ENCODE data around the gene MGAT4B. TPM values are rescaled to one million over a fixed set of nuclear protein-coding genes. Genes with fewer than 3 reads are reported as not detected.

MGAT4B gene
- total and polyA plus RNA-seq, 2 of the 13 experiments (the other 11 are each of a cell fraction or from before 2014, with no cell fraction given): 93.5 to 130 TPM

DNA sequence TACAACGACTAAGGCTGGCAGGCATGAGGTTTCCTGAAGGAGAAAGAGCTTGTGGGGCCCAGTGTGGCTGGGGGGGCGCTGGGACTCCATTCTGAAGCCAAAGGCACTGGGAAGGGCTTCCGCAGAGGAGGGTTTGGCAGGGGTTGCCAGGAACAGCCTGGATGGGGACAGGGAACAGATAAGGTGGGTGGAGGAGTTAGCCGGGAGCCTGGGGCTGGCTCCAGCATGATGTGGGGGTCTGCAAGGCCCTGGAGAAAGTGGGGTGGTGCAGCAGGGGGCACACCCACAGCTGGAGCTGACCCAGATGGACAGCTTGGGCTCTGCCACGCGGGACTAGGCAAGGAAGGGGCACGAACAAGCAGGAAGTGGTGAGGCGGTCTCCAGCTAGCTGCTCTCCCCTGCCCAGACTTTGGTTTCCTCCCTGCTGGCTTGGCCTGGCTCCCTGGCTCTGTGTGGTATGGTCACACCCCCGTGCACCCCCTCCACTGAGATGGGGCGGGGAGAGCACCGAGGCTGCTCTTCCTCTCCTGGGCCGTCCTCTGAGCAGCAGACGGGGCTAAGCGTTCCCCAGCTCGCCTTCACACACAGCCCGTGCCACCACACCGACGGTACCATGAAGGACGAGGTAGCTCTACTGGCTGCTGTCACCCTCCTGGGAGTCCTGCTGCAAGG lies 13.1 kb downstream of the MGAT4B start, which contains the start of gene LTC4S (continued):
- TF ChIP-seq ZNF101 (CRISPR knock-in tag; IDR thresholded peaks at IDR 0.05; ENCODE audit: borderline replicate concordance, low read depth) (no peak), MAFG (CRISPR knock-in tag; IDR thresholded peaks at IDR 0.05) (no peak), ZNF570 (CRISPR knock-in tag; IDR thresholded peaks at IDR 0.05; ENCODE audit: borderline replicate concordance) (no peak), SIX1 (CRISPR knock-in tag; IDR thresholded peaks at IDR 0.05; ENCODE audit: borderline replicate concordance) (no peak)

DNA sequence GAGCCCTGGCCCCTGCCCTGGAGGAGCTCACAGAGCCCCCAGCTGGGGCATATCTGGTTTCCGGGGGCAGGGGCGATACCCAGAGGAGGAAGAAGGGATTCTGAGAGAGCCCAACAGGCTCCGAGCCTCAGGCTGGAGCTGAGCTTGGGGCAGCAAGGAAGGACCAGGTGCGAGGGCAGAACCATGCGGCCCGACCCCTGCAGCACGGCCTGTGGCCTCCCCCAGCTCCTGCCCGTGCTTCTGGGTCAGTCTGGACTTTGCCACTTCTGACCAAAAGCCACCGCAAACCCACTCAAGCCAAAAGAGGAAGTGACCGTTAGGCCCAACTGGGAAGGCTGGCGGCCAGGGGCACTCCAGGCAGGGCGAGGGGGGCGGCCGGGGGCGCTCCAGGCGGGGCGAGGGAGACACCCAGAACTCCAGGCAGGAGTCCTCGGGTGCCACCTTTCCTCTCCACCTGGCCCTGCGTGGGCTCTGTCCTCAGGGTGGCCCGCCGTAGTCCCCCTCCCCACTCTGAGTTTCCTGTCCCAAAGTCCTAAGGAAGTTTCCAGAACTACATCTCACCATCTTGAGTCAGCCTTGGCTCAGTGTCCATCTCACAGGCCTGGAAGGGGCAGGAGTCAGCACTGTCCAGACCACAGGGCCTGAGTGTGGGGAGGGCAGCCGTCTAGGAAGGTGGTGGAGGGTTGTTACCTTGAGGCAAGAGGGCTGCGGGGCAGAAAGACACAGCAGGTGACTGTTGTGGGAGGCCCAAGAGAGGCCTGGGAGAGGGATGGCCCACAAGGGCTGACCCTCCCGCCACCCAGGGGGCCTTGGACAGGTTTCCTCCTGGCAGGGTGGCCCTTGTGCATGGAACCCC lies 13.8 kb downstream of the MGAT4B start:
- DNase-seq (ENCODE audit: low spot score): no peak
- no TSS peak for BruUV-seq (replicated peaks)
- Histone ChIP-seq H2AFZ (ENCODE audit: low read length) (no peak overlapping the region), H3K4me2 (ENCODE audit: low read depth, low read length) (peak overlapping the region; percentile 10; the same call in 1 of the 2 replicates), H3K79me2 (ENCODE audit: insufficient read depth, low read length) (no peaks in the 10 kb centered on the region), H3K4me3 (replicated peaks in 1 of 3; ENCODE audit: insufficient read depth in 1 of 3, low read depth in 2 of 3, low read length in 3 of 3) (no peak overlapping the region), H3K4me1 (ENCODE audit: insufficient read depth, low read length) (peaks cover 48% of the 10 kb centered on the region), H3K36me3 (replicated peaks in 1 of 2; ENCODE audit: control insufficient read depth in 1 of 2, insufficient read depth in 2 of 2, low read length in 2 of 2) (peaks cover under 1 to 1% of the 10 kb centered on the region in 2 experiments; a peak in 2 of 5 replicates), H3K27me3 (ENCODE audit: control insufficient read depth in 1 of 2, insufficient read depth in 2 of 2, low read length in 2 of 2) (no peaks in the 10 kb centered on the region), H3K27ac (ENCODE audit: extremely low read length, insufficient read depth, low read length) (no peak overlapping the region), H4K20me1 (ENCODE audit: insufficient read depth, low read length) (no peaks in the 10 kb centered on the region), H3K9ac (ENCODE audit: insufficient read depth, low read depth, low read length) (no peak overlapping the region), H3K9me3 (ENCODE audit: low read length) (no peaks in the 10 kb centered on the region)
- in situ Hi-C loops (cut with HindIII; ENCODE audit: extremely low pct_ligation_motif_present, low pct_unique_long_range_greater_than_20kb) (no loop called here), intact Hi-C loops (cut with micrococcal nuclease; ENCODE audit: unreplicated experiment) (no loop called here)
- ATAC-seq: no peak
- 59% methylated on average over 17 of the region's 24 CpGs for WGBS (ENCODE audit: low lambda C conversion rate)
- CTCF ChIA-PET (ENCODE audit: low intra/inter-chr PET ratio, low total read pairs): no interaction called here
- POLR2A ChIA-PET: interaction anchor here (1.1 to 1.5 kb wide), 2 partner anchors 31 to 39 kb away, joined by 3 read pairs; no protein-coding TSS in a partner anchor
- no peak for FAIRE-seq
- 0 out of 2 replicates have a peak, but pooled peaks have one; percentile 45 for TF ChIP-seq ZNF709 (CRISPR knock-in tag; IDR thresholded peaks at IDR 0.05)
- TF ChIP-seq NCOA5 (CRISPR knock-in tag; IDR thresholded peaks at IDR 0.05): no peak
- TF ChIP-seq LCORL (IDR thresholded peaks at IDR 0.05): no peak
- TF ChIP-seq LCORL (CRISPR knock-in tag; IDR thresholded peaks at IDR 0.05): peak; percentile 41; the same call in 1 of the 2 replicates
- TF ChIP-seq, protein P1, sequence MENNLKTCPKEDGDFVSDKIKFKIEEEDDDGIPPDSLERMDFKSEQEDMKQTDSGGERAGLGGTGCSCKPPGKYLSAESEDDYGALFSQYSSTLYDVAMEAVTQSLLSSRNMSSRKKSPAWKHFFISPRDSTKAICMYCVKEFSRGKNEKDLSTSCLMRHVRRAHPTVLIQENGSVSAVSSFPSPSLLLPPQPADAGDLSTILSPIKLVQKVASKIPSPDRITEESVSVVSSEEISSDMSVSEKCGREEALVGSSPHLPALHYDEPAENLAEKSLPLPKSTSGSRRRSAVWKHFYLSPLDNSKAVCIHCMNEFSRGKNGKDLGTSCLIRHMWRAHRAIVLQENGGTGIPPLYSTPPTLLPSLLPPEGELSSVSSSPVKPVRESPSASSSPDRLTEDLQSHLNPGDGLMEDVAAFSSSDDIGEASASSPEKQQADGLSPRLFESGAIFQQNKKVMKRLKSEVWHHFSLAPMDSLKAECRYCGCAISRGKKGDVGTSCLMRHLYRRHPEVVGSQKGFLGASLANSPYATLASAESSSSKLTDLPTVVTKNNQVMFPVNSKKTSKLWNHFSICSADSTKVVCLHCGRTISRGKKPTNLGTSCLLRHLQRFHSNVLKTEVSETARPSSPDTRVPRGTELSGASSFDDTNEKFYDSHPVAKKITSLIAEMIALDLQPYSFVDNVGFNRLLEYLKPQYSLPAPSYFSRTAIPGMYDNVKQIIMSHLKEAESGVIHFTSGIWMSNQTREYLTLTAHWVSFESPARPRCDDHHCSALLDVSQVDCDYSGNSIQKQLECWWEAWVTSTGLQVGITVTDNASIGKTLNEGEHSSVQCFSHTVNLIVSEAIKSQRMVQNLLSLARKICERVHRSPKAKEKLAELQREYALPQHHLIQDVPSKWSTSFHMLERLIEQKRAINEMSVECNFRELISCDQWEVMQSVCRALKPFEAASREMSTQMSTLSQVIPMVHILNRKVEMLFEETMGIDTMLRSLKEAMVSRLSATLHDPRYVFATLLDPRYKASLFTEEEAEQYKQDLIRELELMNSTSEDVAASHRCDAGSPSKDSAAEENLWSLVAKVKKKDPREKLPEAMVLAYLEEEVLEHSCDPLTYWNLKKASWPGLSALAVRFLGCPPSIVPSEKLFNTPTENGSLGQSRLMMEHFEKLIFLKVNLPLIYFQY (CRISPR knock-in tag; IDR thresholded peaks at IDR 0.05; ENCODE audit: borderline replicate concordance): no peak
- no peak for TF ChIP-seq RAD21 (CRISPR knock-in tag; IDR thresholded peaks at IDR 0.05)
- TF ChIP-seq EZH2 (conservative IDR thresholded peaks at IDR 0.05; ENCODE audit: low read depth, low read length): no peak
- TF ChIP-seq, protein P2, sequence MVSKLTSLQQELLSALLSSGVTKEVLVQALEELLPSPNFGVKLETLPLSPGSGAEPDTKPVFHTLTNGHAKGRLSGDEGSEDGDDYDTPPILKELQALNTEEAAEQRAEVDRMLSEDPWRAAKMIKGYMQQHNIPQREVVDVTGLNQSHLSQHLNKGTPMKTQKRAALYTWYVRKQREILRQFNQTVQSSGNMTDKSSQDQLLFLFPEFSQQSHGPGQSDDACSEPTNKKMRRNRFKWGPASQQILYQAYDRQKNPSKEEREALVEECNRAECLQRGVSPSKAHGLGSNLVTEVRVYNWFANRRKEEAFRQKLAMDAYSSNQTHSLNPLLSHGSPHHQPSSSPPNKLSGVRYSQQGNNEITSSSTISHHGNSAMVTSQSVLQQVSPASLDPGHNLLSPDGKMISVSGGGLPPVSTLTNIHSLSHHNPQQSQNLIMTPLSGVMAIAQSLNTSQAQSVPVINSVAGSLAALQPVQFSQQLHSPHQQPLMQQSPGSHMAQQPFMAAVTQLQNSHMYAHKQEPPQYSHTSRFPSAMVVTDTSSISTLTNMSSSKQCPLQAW (CRISPR knock-in tag; IDR thresholded peaks at IDR 0.05): no peak
- peak; percentile 16; the same call in 1 of the 2 replicates for TF ChIP-seq ZFY (CRISPR knock-in tag; IDR thresholded peaks at IDR 0.05)
- no peak for TF ChIP-seq ZNF335 (CRISPR knock-in tag; IDR thresholded peaks at IDR 0.05)
- no peak for TF ChIP-seq ZNF737 (CRISPR knock-in tag; IDR thresholded peaks at IDR 0.05; ENCODE audit: borderline replicate concordance)
- TF ChIP-seq ZMAT3 (CRISPR knock-in tag; conservative IDR thresholded peaks at IDR 0.05): no peak
- TF ChIP-seq ZNF563 (CRISPR knock-in tag; IDR thresholded peaks at IDR 0.05): peak; percentile 76; the same call in 1 of the 2 replicates

Data from HepG2 (cell line).